Iris pigment epithelial cell (primary cell): ENCODE data around the gene IKZF3.
"Not testable (repeated sequence)": the region's sequence is repeated elsewhere in the genome, so short reads cannot be mapped to it uniquely, and the experiment has no call there.

Experiments
- DNase-seq: peaks from one replicate; pipeline ENCODE4 v3.0.0-alpha.2; 2011; ENCODE audit warnings: low read depth

IKZF3 gene

DNA sequence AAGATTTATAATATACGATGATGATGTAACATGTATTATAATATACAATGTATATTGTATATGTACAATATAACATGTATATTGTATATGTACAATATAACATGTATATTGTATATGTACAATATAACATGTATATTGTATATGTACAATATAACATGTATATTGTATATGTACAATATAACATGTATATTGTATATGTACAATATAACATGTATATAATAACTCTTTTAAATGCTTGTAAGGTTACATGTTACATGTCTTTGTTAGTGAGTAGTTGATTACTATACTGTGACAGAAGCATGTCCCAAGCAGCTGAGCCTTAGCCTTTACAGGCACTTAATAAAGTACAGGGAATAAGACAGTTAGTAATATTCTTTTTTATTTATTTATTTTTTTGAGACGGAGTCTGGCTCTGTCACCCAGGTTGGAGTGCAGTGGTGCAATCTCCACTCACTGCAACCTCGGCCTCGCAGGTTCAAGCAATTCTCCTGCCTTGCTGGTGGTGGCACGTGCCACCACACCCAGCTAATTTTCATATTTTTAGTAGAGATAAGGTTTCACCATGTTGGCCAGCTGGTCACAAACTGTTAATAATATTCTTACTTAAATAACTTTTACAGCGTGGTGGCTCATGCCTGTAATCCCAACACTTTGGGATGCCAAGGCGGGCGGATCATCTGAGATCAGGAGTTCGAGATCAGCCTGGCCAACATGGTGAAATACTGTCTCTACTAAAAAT is 8.0 kb downstream of the IKZF3 start:
- not testable (repeated sequence) for DNase-seq

GRCh38 chr17:39854909-39855308 is 9.2 kb downstream of the IKZF3 start:
- no peak for DNase-seq

- DNase-seq = no peak
Measured at GRCh38 chr17:39852239-39852638, 11.9 kb downstream of the IKZF3 start.

GRCh38 chr17:39850186-39850585 is 13.9 kb downstream of the IKZF3 start:
- DNase-seq = not testable (repeated sequence)

DNA sequence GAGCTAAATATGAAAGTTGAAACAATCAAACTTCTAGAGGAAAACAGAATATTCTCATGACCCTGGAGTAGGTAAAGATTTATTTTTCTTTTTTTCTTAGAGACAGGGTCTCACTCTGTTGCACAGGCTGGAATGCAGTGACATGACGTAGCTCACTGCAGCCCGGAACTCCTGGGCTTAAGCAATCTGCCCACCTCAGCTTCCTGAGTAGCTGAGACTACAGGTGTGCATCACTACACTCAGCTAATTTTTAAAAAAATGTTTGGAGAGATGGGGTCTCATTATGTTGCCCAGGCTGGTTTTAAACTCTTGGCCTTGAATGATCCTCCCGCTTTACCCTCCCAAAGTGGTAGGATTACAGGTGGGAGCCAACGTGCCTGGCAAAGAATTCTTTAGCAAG is 15.5 kb downstream of the IKZF3 start:
- DNase-seq = no peak

DNA sequence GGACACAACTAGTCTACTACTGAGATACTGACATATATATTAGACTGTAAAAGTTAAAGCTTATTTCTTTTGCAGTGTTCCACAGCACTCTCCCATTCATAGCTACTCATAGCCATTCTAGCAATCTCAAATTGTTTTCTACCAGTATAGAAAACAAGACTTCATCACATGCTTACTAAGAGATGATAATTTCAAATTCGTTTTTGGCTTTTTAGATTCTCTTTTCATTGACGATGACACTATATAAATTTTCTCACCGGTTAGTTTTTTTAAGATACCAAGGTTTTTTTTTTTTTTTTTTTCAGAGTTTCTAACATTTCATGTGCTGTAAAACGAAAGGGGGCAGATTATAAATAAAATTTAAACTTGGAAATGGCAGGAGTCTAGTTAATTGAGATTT is 17.9 kb downstream of the IKZF3 start:
- DNase-seq = no peak

- DNase-seq = peak; percentile 8
Measured at GRCh38 chr17:39845052-39845846, 18.9 kb downstream of the IKZF3 start.

GRCh38 chr17:39841134-39841683 is 22.9 kb downstream of the IKZF3 start:
- no peak for DNase-seq

GRCh38 chr17:39838784-39839183 is 25.3 kb downstream of the IKZF3 start:
- DNase-seq = no peak

- DNase-seq = no peak
Measured at GRCh38 chr17:39838057-39838456, 26.1 kb downstream of the IKZF3 start.

DNA sequence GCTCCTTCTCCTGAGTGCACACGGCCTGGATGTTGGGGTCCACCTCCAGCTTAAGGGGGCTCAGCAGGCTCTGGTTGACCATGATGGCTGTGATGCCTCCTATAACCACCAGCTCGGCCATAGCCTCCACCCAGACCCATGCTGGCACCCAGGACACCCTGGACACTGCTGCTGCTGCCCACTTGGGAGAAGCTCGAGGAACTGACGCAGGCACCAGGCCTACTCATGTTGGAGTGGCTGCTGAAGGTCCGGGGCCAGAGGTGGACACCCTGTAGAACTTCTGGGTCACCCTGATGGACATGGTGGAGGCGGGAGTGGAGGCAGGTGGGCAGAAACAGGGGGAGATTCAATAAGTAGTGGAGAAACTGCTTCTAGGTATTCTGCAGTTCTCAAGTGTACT is 28.0 kb downstream of the IKZF3 start:
- DNase-seq = no peak

DNA sequence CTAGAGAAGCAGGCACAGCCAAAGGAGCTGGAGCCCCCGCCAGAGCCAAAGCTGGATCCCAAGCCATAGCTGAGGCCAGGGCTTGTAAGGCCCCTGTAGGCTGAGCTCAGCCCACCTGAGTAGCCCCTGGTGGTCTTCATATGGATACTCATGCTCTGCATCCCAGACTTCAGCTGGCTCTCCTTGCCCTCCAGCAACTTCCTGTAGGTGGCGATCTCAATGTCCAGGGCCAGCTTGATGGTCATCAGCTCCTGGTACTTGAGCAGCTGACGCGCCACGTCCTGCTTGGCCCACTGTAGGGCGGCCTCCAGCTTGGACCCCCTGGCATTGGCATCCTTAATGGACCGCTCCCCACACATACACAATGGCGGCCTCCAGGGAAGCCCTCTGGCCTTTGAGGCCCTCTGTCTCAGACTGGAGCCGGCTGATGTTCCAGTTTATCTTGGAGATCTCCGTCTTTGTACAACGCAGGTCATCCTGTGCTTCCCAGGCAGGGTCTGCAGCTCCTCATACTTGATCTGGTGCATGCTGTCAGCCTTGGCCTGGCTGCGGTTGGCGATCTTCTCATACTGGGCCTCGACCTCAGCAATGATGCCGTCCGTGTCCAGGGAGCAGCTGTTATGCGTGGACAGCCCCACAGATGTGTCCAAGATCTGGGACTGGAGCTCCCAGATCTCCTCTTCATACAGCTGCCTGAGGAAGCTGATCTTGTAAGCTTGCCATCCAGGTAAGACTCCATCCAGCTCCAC is 28.9 kb downstream of the IKZF3 start:
- DNase-seq = no peak

- DNase-seq = no peak
Measured at GRCh38 chr17:39834017-39834416, 30.1 kb downstream of the IKZF3 start.

- no peak for DNase-seq
Measured at GRCh38 chr17:39831588-39831987, 32.5 kb downstream of the IKZF3 start.

GRCh38 chr17:39828443-39828842 is 35.7 kb downstream of the IKZF3 start:
- no peak for DNase-seq

- no peak for DNase-seq
Measured at GRCh38 chr17:39826334-39826733, 37.8 kb downstream of the IKZF3 start.

- no peak for DNase-seq
Measured at GRCh38 chr17:39823407-39824054, 40.6 kb downstream of the IKZF3 start.

DNA sequence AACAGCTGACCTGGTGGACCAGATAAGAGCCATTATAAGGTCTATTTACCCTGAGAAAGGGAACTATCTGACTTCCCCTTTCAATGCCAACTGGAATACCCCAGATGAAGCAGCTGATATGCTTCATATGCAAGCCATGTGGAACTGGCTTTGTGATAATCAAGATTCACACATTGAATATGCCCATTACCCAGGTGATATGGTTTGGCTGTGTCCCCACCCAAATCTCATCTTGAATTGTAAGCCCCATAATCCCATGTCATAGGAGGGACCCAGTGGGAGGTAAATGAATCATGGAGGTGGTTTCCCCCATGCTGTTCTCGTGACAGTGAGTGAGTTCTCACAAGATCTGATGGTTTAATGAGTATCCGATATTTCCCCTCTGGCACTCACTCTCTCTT is 42.1 kb downstream of the IKZF3 start:
- no peak for DNase-seq

DNA sequence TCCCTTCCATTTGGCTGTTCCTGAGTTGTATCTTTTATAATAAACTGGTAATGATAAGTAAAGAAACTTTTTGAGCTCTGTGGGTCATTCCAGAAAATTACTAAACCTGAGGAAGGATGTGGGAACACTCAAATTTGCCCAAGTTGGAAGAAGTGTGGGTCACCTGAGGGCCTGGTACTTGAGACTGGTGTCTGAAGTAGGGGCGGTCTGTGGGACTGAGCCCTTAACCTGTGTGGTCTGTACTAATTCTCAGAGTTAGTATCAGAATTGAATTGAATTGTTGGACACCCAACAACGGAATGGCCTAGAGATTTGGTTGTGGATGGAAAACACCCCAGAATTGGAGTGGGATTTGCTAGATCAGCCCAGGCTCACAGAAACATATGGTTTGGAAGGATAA is 43.1 kb downstream of the IKZF3 start:
- no peak for DNase-seq

- no peak for DNase-seq
Measured at GRCh38 chr17:39820541-39820940, 43.6 kb downstream of the IKZF3 start.

DNA sequence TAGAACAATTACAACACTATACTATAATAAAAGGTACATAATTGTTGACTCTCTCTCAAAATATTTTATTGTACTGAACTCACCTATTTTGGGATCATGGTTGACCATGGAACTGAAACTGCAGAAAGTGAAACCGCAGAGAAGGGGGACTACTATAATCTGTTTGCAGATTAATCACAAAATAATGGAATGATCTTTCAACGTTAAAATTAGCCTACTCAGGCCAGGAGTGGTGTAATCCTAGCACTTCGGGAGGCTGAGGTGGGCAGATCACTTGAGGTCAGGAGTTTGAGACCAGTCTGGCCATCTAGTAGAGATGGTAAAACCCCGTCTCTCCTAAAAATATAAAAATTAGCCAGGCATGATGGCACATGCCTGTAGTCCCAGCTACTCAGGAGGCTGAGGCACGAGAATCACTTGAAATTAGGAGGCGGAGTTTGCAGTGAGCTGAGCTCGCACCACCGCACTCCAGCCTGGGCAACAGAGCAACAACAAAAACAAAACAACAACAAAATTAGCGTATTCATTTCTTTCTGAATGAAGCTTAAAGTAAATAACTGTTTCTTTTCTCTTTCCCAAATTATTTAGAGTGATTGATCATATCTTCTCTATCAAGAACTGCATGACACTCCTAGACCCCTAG is 45.6 kb downstream of the IKZF3 start:
- no peak for DNase-seq

GRCh38 chr17:39816272-39816671 is 47.8 kb downstream of the IKZF3 start:
- DNase-seq = no peak
